Activated naive CD4-positive, alpha-beta T cell treated with anti-CD3 and anti-CD28 coated beads, Interleukin-2, amount 10 ng/mL, durations not matched to agents 7 days and 5 days (primary cell): ENCODE results near the gene MAPK12.

Source experiments
- CTCF ChIA-PET: fragments of 350-600 bp; sonication (Branson Sonifier 250); formaldehyde crosslinking; loops from one replicate; lab custom pipeline; 2021; ENCODE audit warnings: antibody characterized with exemption; lab: Charles Lee
- DNase-seq: peaks from one replicate; pipeline ENCODE4 v3.0.0-alpha.2; 2020
- H3K27ac Mint-ChIP-seq: one replicate; pipeline ENCODE4 v1.8.0; 2021; ENCODE audit warnings: mild to moderate bottlenecking, moderate library complexity, mixed read lengths
- H3K27me3 Mint-ChIP-seq: one replicate; pipeline ENCODE4 v1.8.0; 2021; ENCODE audit warnings: mild to moderate bottlenecking, mixed read lengths
- H3K36me3 Mint-ChIP-seq: one replicate; pipeline ENCODE4 v1.8.0; 2021; ENCODE audit warnings: mixed read lengths
- H3K4me1 Mint-ChIP-seq: one replicate; pipeline ENCODE4 v1.8.0; 2021; ENCODE audit warnings: mixed read lengths
- H3K4me3 Mint-ChIP-seq: one replicate; pipeline ENCODE4 v1.8.0; 2021; ENCODE audit warnings: mild to moderate bottlenecking, moderate library complexity, mixed read lengths
- H3K9me3 Mint-ChIP-seq: one replicate; pipeline ENCODE4 v1.8.0; 2021; ENCODE audit warnings: mixed read lengths

Gene MAPK12

DNA sequence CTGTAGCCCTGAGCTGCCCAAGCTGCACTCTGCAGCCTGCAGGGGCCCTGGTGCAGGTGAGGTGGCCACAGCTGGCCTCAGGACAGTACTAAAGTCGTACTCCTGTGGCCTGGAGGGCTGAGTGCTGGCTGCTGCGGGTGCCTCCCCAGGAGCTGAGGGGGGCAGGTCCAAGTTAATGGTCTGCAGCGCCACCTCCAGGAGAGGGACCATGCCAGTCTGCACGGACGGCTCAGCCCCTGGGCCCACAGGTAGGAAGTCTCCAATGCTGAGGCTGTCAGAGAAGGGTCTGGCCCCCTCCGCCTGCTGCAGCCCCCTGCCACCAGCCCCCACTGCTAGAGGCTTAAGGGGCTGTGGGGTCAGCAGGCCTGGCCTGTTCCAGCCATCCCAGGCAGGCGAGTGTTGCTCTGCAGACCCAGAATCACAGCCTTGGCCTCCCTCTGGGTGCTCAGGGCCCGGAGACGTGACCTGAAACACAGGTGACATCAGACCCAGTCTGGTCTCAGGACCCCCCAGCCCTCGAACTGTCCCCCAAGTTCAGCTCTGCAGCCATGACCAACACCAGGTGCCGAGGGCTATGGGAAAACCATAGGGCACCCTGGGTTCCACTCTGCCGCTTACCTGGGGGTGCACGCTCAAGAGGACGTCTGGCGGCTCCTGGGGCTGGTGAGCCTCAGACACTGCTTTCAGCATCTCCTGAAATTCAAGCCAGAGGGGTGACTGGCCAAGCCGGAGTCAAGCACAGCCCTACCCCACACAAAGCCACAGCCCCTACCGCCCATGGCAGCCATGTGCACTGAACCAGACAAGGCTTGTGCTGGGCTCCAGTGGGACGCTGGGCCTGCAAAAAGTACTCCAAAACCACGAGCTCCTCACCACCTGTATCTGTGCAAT lies 39.8 kb downstream of the MAPK12 start:
- H3K36me3 Mint-ChIP-seq: peaks cover 37% of the 10 kb centered on the region
- H3K9me3 Mint-ChIP-seq: no peaks in the 10 kb centered on the region
- no peak overlapping the region for H3K27ac Mint-ChIP-seq
- DNase-seq: no peak
- CTCF ChIA-PET: interaction anchor here (1.6 kb wide), 1 partner anchor 18 kb away, joined by 3 read pairs; no protein-coding TSS in a partner anchor
- H3K27me3 Mint-ChIP-seq: no peaks in the 10 kb centered on the region
- H3K4me3 Mint-ChIP-seq: no peak overlapping the region
- no peaks in the 10 kb centered on the region for H3K4me1 Mint-ChIP-seq

DNA sequence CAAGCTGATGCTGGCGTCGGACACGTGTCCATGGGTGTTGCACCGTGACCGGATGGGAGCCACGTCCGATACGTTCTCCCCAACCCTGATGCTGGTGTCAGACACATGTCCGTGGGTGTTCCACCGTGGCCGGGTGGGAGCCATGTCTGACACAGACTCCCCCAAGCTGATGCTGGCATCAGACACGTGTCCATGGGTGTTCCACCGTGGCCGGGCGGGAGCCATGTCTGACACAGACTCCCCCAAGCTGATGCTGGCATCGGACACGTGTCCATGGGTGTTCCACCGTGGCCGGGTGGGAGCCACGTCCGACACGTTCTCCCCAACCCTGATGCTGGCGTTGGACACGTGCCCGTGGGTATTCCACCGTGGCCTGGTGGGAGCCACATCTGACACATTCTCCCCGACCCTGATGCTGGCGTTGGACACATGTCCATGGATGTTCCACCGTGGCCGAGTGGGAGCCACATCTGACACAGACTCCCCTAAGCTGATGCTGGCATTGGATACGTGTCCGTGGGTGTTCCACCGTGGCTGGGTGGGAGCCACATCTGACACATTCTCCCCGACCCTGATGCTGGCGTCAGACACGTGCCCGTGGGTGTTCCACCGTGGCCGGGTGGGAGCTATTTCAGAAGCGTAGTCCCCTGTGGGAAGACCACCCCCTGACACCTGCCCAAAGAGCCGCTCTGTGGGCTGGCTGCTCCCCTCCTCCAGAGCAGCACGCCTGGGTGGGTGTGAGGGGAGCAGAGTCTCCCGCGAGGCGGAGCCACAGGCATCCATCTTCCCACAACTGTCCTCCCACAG lies 40.7 kb downstream of the MAPK12 start:
- DNase-seq: no peak
- Mint-ChIP-seq H3K4me3 (no peak overlapping the region), H3K9me3 (no peaks in the 10 kb centered on the region), H3K27me3 (no peaks in the 10 kb centered on the region), H3K4me1 (no peaks in the 10 kb centered on the region), H3K27ac (no peak overlapping the region), H3K36me3 (peaks cover 43% of the 10 kb centered on the region)
- CTCF ChIA-PET: interaction anchor here (1.6 kb wide), 1 partner anchor 18 kb away, joined by 3 read pairs; no protein-coding TSS in a partner anchor

DNA sequence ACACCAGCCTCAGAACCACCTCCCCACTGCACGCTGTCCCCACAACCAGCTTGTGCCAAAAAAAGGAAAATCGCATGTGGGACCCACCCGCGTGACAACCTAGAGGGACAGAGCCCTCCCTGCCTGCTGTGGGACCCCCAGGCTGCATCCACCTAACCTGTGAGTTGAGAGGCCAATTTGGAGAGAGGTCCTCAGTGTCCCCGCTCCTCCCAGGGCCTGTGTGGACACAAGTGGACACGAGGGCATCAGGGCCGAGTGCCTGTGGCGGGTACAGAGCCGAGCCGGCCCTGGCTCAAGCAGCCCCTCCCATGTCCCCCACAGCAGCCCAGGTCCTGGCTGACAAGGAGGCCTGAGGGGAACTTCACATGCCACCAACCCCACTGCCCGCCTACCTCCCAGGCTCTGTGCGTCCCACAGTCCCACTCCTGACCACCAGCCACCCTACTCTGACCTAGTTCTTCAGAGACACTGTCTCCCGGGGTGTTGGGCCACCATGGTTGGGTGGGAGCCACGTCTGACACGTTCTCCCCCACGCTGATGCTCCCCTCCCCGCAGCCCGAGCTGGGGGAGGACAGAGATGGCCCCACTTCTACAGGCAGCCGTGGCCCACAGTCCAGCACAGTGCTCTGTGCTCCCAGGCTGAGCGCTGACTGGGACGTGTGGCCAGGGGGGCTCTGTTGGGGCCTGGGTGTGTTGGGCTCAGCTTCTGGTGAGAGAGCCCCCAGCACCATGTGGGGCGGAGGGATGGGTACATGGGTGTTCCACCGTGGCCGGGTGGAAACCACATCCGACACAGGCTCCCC lies 41.5 kb downstream of the MAPK12 start:
- Mint-ChIP-seq H3K27me3 (no peaks in the 10 kb centered on the region), H3K36me3 (peaks cover 47% of the 10 kb centered on the region), H3K4me3 (no peak overlapping the region), H3K27ac (no peak overlapping the region), H3K9me3 (no peaks in the 10 kb centered on the region), H3K4me1 (no peaks in the 10 kb centered on the region)
- no peak for DNase-seq
- CTCF ChIA-PET: interaction anchor here (1.6 kb wide), 1 partner anchor 19 kb away, joined by 3 read pairs; no protein-coding TSS in a partner anchor

DNA sequence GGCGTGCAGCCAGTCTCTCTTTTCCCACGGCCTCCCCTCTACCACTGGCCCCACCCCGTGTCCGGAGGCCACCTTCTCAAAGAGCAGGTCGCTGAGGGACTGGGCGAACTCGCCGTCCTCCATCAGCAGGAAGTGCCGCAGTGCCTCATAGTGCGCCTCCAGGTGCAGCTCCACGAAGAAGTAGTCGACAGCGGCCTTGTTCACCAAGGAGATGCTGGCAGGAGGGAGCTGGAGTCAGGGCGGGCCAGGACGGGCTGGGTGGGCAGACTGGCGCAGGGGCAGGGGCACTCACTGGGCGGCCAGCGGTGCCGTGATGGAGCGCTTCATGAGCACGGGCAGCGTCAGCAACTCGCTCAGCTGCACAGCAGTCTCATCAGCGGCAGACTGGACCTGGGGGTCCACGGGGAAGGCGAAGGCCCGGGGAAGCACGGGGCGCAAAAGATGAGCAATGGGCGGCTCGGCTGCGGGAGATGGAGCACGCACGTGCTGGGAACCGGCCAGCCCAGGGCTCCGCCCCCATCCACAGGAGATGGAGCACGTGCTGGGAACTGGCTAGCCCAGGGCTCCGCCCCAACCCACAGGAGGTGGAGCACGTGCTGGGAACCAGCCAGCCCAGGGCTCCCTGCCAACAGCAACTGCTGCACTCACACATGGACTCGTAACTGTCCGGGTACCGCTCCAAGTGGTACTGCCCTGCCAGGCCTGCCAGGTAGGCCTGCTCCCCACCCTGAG lies 42.3 kb downstream of the MAPK12 start:
- H3K27ac Mint-ChIP-seq: no peak overlapping the region
- CTCF ChIA-PET: interaction anchor here (1.0 kb wide), 1 partner anchor 10 kb away, joined by 3 read pairs; no protein-coding TSS in a partner anchor
- H3K4me1 Mint-ChIP-seq: no peaks in the 10 kb centered on the region
- H3K4me3 Mint-ChIP-seq: no peak overlapping the region
- peaks cover 48% of the 10 kb centered on the region for H3K36me3 Mint-ChIP-seq
- no peak for DNase-seq
- H3K27me3 Mint-ChIP-seq: no peaks in the 10 kb centered on the region
- no peaks in the 10 kb centered on the region for H3K9me3 Mint-ChIP-seq

GRCh38 chr22:50218153-50218995 lies 43.1 kb downstream of the MAPK12 start:
- H3K27ac Mint-ChIP-seq: no peak overlapping the region
- no peaks in the 10 kb centered on the region for H3K9me3 Mint-ChIP-seq
- H3K27me3 Mint-ChIP-seq: no peaks in the 10 kb centered on the region
- no peaks in the 10 kb centered on the region for H3K4me1 Mint-ChIP-seq
- CTCF ChIA-PET: interaction anchor here (1.0 kb wide), 1 partner anchor 9 kb away, joined by 3 read pairs; no protein-coding TSS in a partner anchor
- DNase-seq: no peak
- H3K4me3 Mint-ChIP-seq: no peak overlapping the region
- H3K36me3 Mint-ChIP-seq: peaks cover 50% of the 10 kb centered on the region

DNA sequence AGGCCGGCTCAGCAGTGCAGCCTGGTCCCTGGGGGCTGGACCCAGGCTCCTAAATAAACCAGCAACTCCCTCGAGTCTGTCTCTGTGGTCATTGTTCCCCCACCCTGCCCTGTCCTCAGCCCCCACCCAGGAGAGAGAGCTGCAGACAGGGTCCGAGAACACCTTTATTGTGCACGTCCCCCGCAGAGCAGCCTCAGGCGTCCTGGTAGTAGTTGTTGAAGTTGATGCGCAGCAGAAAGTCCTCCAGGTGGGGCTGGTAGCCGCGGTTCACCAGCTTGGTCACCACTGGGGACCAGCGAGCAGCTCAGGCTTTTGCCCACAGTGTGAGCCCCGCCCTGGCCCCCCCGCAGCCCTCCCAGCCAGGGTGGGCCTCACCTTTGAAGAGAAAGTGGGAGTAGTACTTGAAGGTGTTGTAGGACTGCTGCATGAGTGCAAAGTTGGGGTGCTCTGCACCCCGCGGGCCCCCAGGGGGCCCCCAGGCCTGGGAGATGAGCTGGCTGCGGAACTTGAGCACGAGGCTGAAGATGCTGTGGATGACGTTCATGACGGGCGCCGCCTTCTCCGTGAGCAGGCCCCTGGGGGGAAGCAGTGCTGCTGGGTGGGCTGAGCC lies 43.8 kb downstream of the MAPK12 start:
- no peak overlapping the region for H3K27ac Mint-ChIP-seq
- H3K9me3 Mint-ChIP-seq: no peaks in the 10 kb centered on the region
- DNase-seq: no peak
- H3K36me3 Mint-ChIP-seq: peaks cover 49% of the 10 kb centered on the region
- H3K4me3 Mint-ChIP-seq: no peak overlapping the region
- H3K4me1 Mint-ChIP-seq: no peaks in the 10 kb centered on the region
- no peaks in the 10 kb centered on the region for H3K27me3 Mint-ChIP-seq
- CTCF ChIA-PET: no interaction called here

GRCh38 chr22:50216684-50217520 lies 44.6 kb downstream of the MAPK12 start:
- H3K27me3 Mint-ChIP-seq: no peaks in the 10 kb centered on the region
- no peak overlapping the region for H3K4me3 Mint-ChIP-seq
- no peaks in the 10 kb centered on the region for H3K9me3 Mint-ChIP-seq
- peaks cover 52% of the 10 kb centered on the region for H3K36me3 Mint-ChIP-seq
- H3K27ac Mint-ChIP-seq: no peak overlapping the region
- no peak for DNase-seq
- CTCF ChIA-PET: no interaction called here
- no peaks in the 10 kb centered on the region for H3K4me1 Mint-ChIP-seq

DNA sequence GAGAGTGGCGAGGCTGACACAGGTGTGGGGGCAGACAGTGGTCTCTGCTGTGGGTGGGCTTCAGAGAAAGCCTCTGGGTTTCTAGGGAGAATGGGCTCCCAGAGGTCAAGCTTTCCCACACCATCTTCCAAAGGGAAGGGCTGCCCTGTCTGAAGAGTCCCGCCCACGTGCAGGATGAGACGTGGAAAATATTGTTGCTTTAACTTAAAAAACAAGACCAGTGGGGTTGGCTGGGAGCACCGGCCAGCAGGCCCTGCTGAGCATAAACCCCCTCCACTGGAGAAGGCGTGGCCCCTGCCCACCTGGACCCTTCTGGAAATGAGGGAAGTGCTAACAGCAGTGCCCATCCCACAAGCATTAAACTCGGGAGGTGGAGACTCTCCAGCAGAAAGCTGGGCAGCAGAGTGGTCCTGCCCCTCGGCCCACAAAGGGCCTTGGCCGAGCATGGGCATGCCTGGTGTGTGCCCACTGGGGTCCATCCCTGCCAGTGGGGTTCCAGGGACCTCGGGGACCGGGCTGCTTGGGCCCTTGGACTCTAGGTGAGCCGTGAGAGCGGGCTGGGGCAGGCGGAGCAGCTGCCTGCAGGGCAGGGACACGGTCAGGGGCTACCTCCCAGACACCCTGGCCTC lies 45.3 kb downstream of the MAPK12 start:
- peaks cover 52% of the 10 kb centered on the region for H3K36me3 Mint-ChIP-seq
- H3K4me1 Mint-ChIP-seq: no peaks in the 10 kb centered on the region
- no peaks in the 10 kb centered on the region for H3K27me3 Mint-ChIP-seq
- H3K9me3 Mint-ChIP-seq: no peaks in the 10 kb centered on the region
- CTCF ChIA-PET: no interaction called here
- no peak for DNase-seq
- H3K27ac Mint-ChIP-seq: no peak overlapping the region
- no peak overlapping the region for H3K4me3 Mint-ChIP-seq

- Mint-ChIP-seq H3K36me3 (peaks cover 47% of the 10 kb centered on the region), H3K27ac (no peak overlapping the region)
- CTCF ChIA-PET: interaction anchor here (1.0 kb wide), 1 partner anchor 9 kb away, joined by 4 read pairs; no protein-coding TSS in a partner anchor
Observed at GRCh38 chr22:50215297-50216054, 46.0 kb downstream of the MAPK12 start.

GRCh38 chr22:50213263-50213662 lies 48.2 kb downstream of the MAPK12 start:
- Mint-ChIP-seq H3K9me3 (no peaks in the 10 kb centered on the region), H3K4me3 (no peak overlapping the region), H3K36me3 (peaks cover 43% of the 10 kb centered on the region), H3K27me3 (no peaks in the 10 kb centered on the region), H3K27ac (no peak overlapping the region), H3K4me1 (peaks cover 4% of the 10 kb centered on the region)
- no peak for DNase-seq
- CTCF ChIA-PET: interaction anchor here (1.5 to 3.2 kb wide), 2 partner anchors 63 to 65 kb away, joined by 3 to 12 read pairs; no protein-coding TSS in a partner anchor

More at GRCh38 chr22:50215297-50216054, 46.0 kb downstream of the MAPK12 start:
- Mint-ChIP-seq H3K4me1 (no peaks in the 10 kb centered on the region), H3K27me3 (no peaks in the 10 kb centered on the region), H3K4me3 (no peak overlapping the region), H3K9me3 (no peaks in the 10 kb centered on the region)
- DNase-seq: no peak

GRCh38 chr22:50211147-50211546 lies 50.3 kb downstream of the MAPK12 start:
- CTCF ChIA-PET: interaction anchor here (1.7 to 3.2 kb wide), 2 partner anchors 9 to 63 kb away, joined by 5 to 12 read pairs; no protein-coding TSS in a partner anchor
- Mint-ChIP-seq H3K4me1 (peaks cover 4% of the 10 kb centered on the region), H3K4me3 (no peak overlapping the region), H3K27ac (no peak overlapping the region), H3K27me3 (no peaks in the 10 kb centered on the region), H3K36me3 (peaks cover 41% of the 10 kb centered on the region), H3K9me3 (no peaks in the 10 kb centered on the region)
- no peak for DNase-seq
